PC-3 (cell line): ENCODE results near the gene HOXB2. TPM values are rescaled to one million over a fixed set of nuclear protein-coding genes. Genes with fewer than 3 reads are reported as not detected.

ENCODE experiments used
- ATAC-seq: fragments of 200-7000 bp; cut with Tn5 transposase; 2 replicates; pipeline ENCODE4 v1.9.1; 2020; ENCODE audit warnings: mild to moderate bottlenecking, moderate library complexity
- BruUV-seq: library from RNA; stranded (reverse); fragments of 400-500 nt; replicated peaks from 2 replicates; lab custom pipeline; 2021; lab: Mats Ljungman, UMichigan
- CTCF ChIA-PET: fragments of 300-600 bp; sonication (Branson Sonifier 250); formaldehyde crosslinking; loops from one replicate; lab custom pipeline; 2022; ENCODE audit warnings: antibody characterized with exemption; lab: Charles Lee
- POLR2A ChIA-PET: fragments of 300-600 bp; sonication (Branson Sonifier 250); formaldehyde crosslinking; loops from one replicate; lab custom pipeline; 2022; ENCODE audit warnings: antibody characterized with exemption; ENCODE audit not compliant: unreplicated experiment; lab: Charles Lee
- DNase-seq: peaks from one replicate; pipeline ENCODE4 v3.0.0-alpha.2; 2015
- H2AFZ ChIP-seq: fragments of 300-600 bp; sonication (generic); 2 replicates; pipeline ENCODE4 v1.6.0; 2016; ENCODE audit warnings: antibody characterized with exemption, low read length
- H3F3A ChIP-seq: fragments of 300-600 bp; sonication (generic); one replicate; pipeline ENCODE4 v1.6.0; 2017; ENCODE audit warnings: antibody characterized with exemption, low read length, control low read depth, mild to moderate bottlenecking; ENCODE audit not compliant: unreplicated experiment
- H3K27ac ChIP-seq: fragments of 300-600 bp; sonication (generic); 2 replicates; pipeline ENCODE4 v1.5.1; 2016; ENCODE audit warnings: mild to moderate bottlenecking, low read length
- H3K27me3 ChIP-seq: fragments of 300-600 bp; sonication (generic); 2 replicates; pipeline ENCODE4 v1.6.1; 2016; ENCODE audit warnings: low read length, mixed read lengths
- H3K36me3 ChIP-seq: fragments of 300-600 bp; sonication (generic); 2 replicates; pipeline ENCODE4 v1.6.1; 2016; ENCODE audit warnings: low read depth, mixed run types, low read length, mixed read lengths
- H3K4me1 ChIP-seq: fragments of 300-600 bp; sonication (generic); 2 replicates; pipeline ENCODE4 v1.5.1; 2016; ENCODE audit warnings: low read length; ENCODE audit not compliant: insufficient read depth
- H3K4me2 ChIP-seq: fragments of 300-600 bp; sonication (generic); 2 replicates; pipeline ENCODE4 v1.6.0; 2016; ENCODE audit warnings: low read length
- H3K4me3 ChIP-seq: fragments of 300-600 bp; sonication (generic); 2 replicates; pipeline ENCODE4 v1.5.1; 2016; ENCODE audit warnings: mild to moderate bottlenecking, low read length, mixed read lengths
- H3K79me2 ChIP-seq: fragments of 300-600 bp; sonication (generic); 2 replicates; pipeline ENCODE4 v1.6.1; 2017; ENCODE audit warnings: low read length, mixed read lengths
- H3K9ac ChIP-seq: fragments of 300-600 bp; sonication (generic); 2 replicates; pipeline ENCODE4 v1.6.0; 2016; ENCODE audit warnings: mild to moderate bottlenecking, low read length
- H3K9me2 ChIP-seq: fragments of 300-600 bp; sonication (generic); replicated peaks from 2 replicates; pipeline ENCODE4 v1.6.1; 2016; ENCODE audit warnings: mixed run types, low read length, mixed read lengths
- H3K9me3 ChIP-seq: fragments of 300-600 bp; sonication (generic); 2 replicates; pipeline ENCODE4 v1.6.1; 2016; ENCODE audit warnings: low read length, mixed read lengths
- H4K20me1 ChIP-seq: fragments of 300-600 bp; sonication (generic); 2 replicates; pipeline ENCODE4 v1.6.1; 2016; ENCODE audit warnings: low read length, mixed read lengths
- CTCF ChIP-seq: fragments of 300-600 bp; sonication (generic); conservative IDR thresholded peaks from 2 replicates; pipeline ENCODE4 v1.5.1; 2017; ENCODE audit warnings: antibody characterized with exemption, low read depth, mild to moderate bottlenecking, low read length
- EZH2 ChIP-seq: fragments of 300-600 bp; sonication (generic); IDR thresholded peaks from one replicate; pipeline ENCODE4 v1.6.1; 2017; ENCODE audit warnings: antibody characterized with exemption, mild to moderate bottlenecking, low read length; ENCODE audit not compliant: unreplicated experiment
- EZH2phosphoT487 ChIP-seq: fragments of 300-600 bp; sonication (generic); IDR thresholded peaks from 2 replicates; pipeline ENCODE4 v1.6.1; 2018; ENCODE audit warnings: mild to moderate bottlenecking, antibody characterized with exemption, low read length, borderline replicate concordance
- intact Hi-C: fragments of 100-400 bp; cut with micrococcal nuclease; formaldehyde crosslinking; loops from 2 replicates; pipeline ENCODE4 v1.9.0; 2023
- total RNA-seq: library from RNA; depleted of rRNA; stranded (reverse); fragments of >200 nt; gene quantifications from 2 replicates; pipeline ENCODE4 v1.2.3, GENCODE V29; 2014

The HOXB2 gene
- total RNA-seq, 1 experiment from 2014 or later = 1.1 TPM

GRCh38 chr17:48546137-48546923, 1.4 kb upstream of the HOXB2 start:
- Histone ChIP-seq H3K79me2 (no peaks in the 10 kb centered on the region), H3K27ac (no peak overlapping the region), H3K9me2 (no peaks in the 10 kb centered on the region), H4K20me1 (no peaks in the 10 kb centered on the region), H3K27me3 (no peaks in the 10 kb centered on the region), H3K4me2 (no peak overlapping the region), H3K9me3 (no peaks in the 10 kb centered on the region), H2AFZ (no peak overlapping the region), H3K4me3 (no peak overlapping the region), H3F3A (no peaks in the 10 kb centered on the region), H3K9ac (no peak overlapping the region), H3K36me3 (no peaks in the 10 kb centered on the region), H3K4me1 (no peaks in the 10 kb centered on the region)
- DNase-seq (no peak), ATAC-seq (no peak)
- POLR2A ChIA-PET = no interaction called here
- CTCF ChIA-PET = interaction anchor here (0.5 kb wide), 1 partner anchor 448 kb away, joined by 4 read pairs; no protein-coding TSS in a partner anchor
- TF ChIP-seq CTCF (no peak), EZH2phosphoT487 (no peak), EZH2 (no peak)
- no TSS peak for BruUV-seq
- intact Hi-C loops = no loop called here

GRCh38 chr17:48545539-48545938, 630 bp upstream of the HOXB2 start:
- TF ChIP-seq EZH2 (no peak), CTCF (no peak), EZH2phosphoT487 (no peak)
- POLR2A ChIA-PET = no interaction called here
- H2AFZ ChIP-seq = no peak overlapping the region

GRCh38 chr17:48544349-48545021, 424 bp downstream of the HOXB2 start:
- ATAC-seq (no peak), DNase-seq (no peak)
- ChIA-PET CTCF (no interaction called here), POLR2A (no interaction called here)
- Histone ChIP-seq H2AFZ (no peak overlapping the region), H3K9me2 (no peaks in the 10 kb centered on the region), H3K27me3 (no peaks in the 10 kb centered on the region), H3K4me3 (no peak overlapping the region), H3K4me2 (no peak overlapping the region), H4K20me1 (no peaks in the 10 kb centered on the region), H3K4me1 (no peaks in the 10 kb centered on the region), H3K36me3 (no peaks in the 10 kb centered on the region), H3K79me2 (no peaks in the 10 kb centered on the region), H3K27ac (no peak overlapping the region), H3K9ac (no peak overlapping the region), H3K9me3 (no peaks in the 10 kb centered on the region), H3F3A (no peaks in the 10 kb centered on the region)
- intact Hi-C loops = no loop called here
- BruUV-seq = no TSS peak
- no peak for TF ChIP-seq EZH2
- TF ChIP-seq CTCF = no peak
- TF ChIP-seq EZH2phosphoT487 = no peak

More at GRCh38 chr17:48545539-48545938, 630 bp upstream of the HOXB2 start:
- no peaks in the 10 kb centered on the region for H3K4me1 ChIP-seq
- H3K36me3 ChIP-seq = no peaks in the 10 kb centered on the region
- no peak overlapping the region for H3K27ac ChIP-seq
- no peak overlapping the region for H3K4me2 ChIP-seq
- H3K79me2 ChIP-seq = no peaks in the 10 kb centered on the region
- H3K9me3 ChIP-seq = no peaks in the 10 kb centered on the region
- DNase-seq (no peak), ATAC-seq (no peak)
- no peaks in the 10 kb centered on the region for H3F3A ChIP-seq
- H4K20me1 ChIP-seq = no peaks in the 10 kb centered on the region
- no TSS peak for BruUV-seq
- H3K27me3 ChIP-seq = no peaks in the 10 kb centered on the region
- no peaks in the 10 kb centered on the region for H3K9me2 ChIP-seq
- H3K9ac ChIP-seq = no peak overlapping the region
- CTCF ChIA-PET = no interaction called here
- no peak overlapping the region for H3K4me3 ChIP-seq
- intact Hi-C loops = no loop called here
